HG02870 (cell line): ENCODE data around the gene NSUN3.
"Not testable (repeated sequence)": the region's sequence is repeated elsewhere in the genome, so short reads cannot be mapped to it uniquely, and the experiment has no call there.

Experiments used
- ATAC-seq: cut with Tn5 transposase; IDR thresholded peaks from one replicate; pipeline ENCODE4 v1.9.1; 2021; ENCODE audit warnings: mild to moderate bottlenecking, moderate library complexity; ENCODE audit not compliant: unreplicated experiment

Gene NSUN3

GRCh38 chr3:94066506-94067500, 3.9 kb downstream of the NSUN3 start:
- ATAC-seq: no peak

DNA sequence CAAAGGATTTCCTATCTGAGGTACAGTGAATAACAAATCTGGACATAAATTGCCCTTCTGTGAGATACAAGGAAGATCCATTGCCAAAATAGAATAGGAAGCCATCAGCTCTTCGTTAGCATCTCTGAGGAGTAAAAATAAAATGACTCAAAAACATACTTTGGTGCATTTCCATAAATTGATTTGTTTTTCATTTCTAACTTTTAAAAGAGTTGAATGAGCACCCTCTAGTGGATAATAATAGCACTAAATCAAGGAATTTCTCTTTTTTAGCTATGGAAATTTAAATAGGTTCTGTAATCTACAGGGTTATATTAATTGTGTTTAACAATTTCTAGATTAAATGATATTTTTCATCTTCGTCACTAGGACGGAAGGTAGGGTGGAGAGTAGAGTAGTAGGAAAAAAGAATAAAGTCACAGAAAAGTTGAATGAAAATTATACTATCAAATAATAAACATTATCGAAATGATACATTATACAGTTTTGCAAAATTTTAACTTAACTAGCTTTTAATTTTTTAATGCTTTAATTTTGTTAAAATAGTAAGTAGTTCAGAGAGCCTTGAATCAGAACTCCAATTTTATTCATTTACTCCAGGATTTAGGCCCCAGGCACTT, 6.4 kb downstream of the NSUN3 start:
- no peak for ATAC-seq

GRCh38 chr3:94070341-94070911, 7.6 kb downstream of the NSUN3 start:
- peak; percentile 80 for ATAC-seq

GRCh38 chr3:94071713-94072284, 8.9 kb downstream of the NSUN3 start:
- ATAC-seq: peak; percentile 81

DNA sequence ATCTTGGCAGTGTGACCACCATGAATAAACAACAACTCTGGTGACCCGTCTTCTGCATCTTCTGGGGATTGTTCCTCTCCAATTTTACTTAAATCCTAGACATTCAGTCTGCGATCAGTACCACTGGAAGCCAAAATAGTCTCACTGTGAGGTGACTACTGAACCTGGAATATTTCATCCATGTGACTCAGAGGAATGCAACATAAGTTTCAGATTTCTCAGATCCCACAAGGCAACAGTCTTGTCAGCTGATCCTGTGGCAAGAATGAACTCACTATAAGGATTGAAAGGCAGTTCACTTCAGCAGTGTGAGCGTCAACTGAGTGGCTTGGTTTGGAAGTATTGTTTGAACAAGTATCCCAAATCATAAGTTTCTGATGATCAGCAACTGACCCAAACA, 13.2 kb downstream of the NSUN3 start:
- ATAC-seq: no peak

GRCh38 chr3:94080552-94080951, 17.7 kb downstream of the NSUN3 start:
- not testable (repeated sequence) for ATAC-seq

- no peak for ATAC-seq
Observed at GRCh38 chr3:94081884-94082283, 19.0 kb downstream of the NSUN3 start.

DNA sequence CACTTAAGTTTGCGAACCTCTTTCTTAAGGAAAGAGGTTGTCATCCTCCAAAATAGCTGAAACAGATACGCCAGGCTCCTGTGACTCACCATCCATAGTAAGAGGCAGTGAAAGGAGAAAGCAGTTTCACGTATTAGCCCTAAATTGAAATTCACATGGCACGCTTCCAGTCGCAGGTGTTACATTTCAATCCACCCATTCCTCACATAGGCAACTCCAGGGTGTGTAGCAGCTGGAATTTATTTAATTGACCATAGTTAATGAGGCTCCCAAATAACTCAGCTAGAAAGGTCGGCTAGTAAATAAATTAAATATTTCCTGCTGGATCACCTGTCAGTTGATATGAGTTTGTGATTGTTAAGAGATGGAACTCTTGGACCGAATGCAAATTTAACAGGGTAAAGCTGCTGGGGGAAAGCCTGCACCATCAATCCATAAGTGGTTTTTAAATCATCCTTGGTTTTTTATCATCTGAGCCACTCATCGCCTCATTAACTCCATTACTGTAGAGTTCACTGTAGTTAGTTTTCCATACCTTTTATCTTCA, 19.6 kb downstream of the NSUN3 start:
- ATAC-seq: no peak

DNA sequence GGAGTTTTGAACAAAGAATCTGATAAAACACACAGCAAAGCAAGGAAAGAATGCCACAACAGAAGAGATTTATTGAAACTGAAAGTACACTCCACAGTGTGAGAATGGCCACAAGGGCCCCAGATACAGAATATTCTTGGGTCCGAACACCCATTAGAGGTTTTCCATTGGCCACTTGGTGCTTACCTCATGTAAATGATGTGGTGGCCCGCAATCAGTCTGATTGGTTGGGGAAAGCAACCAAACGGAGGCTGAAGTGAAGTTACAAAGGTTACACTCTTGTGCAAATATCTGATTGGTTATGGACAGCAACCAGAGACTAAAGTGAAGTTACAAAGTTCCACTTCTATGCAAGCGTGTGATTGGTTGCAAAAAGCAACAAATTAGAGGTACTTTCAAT, 20.4 kb downstream of the NSUN3 start:
- peak; percentile 88 for ATAC-seq

- ATAC-seq: no peak
Observed at GRCh38 chr3:94089126-94089525, 26.3 kb downstream of the NSUN3 start.

DNA sequence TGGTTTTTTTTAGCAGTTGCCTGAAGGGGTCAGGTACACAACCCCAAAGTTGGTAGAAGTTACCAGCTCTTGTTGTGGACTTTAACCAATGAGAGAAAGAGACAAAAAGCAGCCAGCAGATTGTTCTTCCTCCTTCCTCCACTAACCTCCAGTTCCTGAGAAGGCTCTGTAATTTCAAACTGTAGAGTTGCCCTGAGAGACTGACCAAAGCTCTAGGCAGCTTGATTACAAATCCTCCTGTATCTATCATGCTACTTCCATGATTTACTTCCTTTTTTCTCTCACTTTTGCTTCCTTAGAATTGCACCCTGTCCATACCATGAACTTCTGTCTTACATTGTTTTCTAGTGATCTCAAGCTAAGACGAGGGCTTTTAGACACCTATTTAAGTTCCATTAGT, 29.2 kb downstream of the NSUN3 start:
- ATAC-seq: no peak

DNA sequence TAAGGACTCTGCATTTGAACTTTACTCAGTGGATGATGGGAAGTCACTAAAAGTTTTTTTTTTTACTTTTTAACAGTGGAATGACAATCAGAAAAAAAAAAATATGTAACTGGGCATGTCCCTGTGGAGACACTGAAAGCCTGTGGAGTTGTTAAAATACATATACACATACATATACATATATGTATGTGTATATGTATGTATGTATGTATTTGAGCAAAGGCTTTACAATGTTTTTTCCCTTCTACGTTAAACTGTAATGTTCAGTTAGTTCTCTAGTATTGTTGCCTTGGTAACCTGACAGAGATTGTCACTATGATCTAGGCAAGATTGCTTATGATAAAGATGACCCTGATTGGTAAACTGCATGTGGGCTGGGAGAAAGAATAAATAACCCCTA, 30.3 kb downstream of the NSUN3 start:
- no peak for ATAC-seq

DNA sequence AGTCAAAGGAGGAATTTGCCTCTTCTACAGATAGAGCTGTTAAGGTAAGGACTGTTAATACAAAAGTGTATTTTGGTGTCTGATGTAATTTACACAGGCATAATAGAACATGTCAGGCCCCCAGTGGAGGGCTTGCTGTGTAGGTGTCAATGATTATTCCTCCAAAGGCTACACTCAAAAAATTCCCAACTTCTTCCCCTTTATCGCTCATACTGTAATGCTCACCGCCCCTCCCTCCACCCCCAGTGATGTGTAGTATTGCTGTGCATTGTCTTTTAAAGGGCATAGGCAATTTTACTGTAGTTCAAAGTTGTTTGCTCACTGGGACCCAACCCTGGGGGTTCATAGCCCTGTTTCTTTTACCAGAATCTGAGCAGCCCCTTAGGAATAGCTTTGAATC, 32.2 kb downstream of the NSUN3 start:
- no peak for ATAC-seq

- no peak for ATAC-seq
Observed at GRCh38 chr3:94098452-94098851, 35.6 kb downstream of the NSUN3 start.

GRCh38 chr3:94099311-94099710, 36.5 kb downstream of the NSUN3 start:
- ATAC-seq: no peak

DNA sequence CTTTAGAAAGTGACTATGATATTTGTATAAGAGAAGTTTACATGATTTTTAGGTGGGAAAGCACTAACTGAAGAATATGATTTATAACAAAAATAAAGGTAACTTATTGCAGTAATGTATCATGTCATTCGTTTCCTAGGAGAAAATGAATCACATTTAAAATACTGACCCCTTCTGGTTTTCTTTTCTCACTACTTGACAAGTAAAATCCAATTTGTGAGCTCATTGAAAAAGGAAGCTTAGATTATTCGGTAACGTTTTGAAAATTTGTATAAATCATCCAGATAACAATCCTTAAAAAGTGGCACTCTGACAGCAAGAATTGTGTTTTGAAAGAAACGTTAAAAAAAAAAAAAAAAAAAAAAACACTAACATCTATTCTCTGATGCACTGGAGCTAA, 39.0 kb downstream of the NSUN3 start:
- ATAC-seq: peak; percentile 40

DNA sequence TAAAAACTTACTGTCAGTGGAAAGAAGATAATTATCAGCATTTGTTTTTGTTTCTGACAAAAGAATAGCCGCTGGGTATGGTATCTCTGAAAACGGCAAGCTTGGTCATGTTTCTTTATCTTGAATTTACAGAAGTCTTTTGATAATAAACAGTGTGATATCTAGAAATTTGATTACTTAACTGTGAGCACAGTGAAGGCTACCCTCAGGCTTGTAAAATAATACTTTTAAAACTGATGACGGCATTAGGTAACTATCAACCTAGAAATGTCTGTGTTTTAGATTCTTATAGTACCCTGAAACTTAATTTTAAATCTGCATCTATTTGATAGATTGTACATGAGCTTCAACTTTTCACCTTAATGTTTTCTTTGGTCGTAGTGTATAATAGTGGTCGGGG, 43.4 kb downstream of the NSUN3 start:
- ATAC-seq: no peak

DNA sequence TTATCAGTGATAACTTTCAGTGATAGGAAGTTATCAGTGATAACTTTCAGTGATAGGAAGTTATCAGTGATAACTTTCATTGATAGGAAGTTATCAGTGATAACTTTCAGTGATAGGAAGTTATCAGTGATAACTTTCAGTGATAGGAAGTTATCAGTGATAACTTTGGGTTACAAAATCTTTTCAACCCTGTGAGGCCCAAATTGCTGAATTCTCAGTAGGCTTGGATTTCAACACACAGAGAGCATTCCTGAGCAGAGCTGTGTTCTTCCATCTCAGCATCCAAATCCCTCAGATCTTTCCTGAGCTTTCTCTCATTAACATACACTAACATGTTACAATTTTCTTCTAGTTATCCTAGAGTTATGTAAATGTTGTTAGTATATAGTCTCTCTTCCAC, 47.4 kb downstream of the NSUN3 start:
- not testable (repeated sequence) for ATAC-seq

DNA sequence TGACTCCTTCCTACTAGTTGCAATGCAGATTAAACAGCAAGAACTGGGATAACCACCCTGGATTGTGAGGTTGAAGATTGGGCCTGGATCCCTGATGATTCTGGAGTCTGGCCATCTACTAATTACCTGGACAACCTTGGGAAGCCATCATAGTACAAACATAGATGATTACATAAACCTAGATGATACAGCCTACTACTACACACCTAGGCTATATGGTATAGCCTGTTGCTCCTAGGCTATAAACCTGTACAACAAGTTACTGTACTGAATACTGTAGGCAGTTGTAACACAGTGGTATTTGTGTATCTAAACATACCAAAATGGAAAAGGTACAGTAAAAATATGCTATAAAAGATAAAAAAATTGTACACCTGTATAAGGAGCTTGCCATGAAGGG, 48.0 kb downstream of the NSUN3 start:
- no peak for ATAC-seq

GRCh38 chr3:94114666-94115065, 51.8 kb downstream of the NSUN3 start:
- ATAC-seq: no peak

DNA sequence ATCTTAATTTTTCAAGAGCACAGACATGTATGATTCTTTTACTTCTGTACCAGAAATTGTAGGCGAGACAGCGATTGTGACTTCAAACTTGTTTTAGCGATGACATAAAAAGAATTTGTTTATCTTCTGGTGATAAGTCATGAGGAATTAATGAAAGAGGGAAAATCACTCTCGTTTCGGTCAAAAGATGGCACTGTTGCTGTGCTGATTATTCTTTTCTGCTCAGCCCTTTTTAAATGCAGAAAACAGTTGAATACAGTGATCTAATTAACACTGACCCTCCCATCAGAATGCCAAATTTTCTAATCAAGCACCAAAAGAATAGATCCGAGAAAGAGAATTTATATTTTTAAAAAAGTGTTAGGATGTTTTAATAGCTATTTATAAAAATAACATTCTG, 52.6 kb downstream of the NSUN3 start:
- ATAC-seq: no peak
